IMR-90 (cell line): Measurements from ENCODE around the gene KCNQ1.

Source experiments
- BHLHE40 ChIP-seq: fragments of 150-350 bp; IDR thresholded peaks from 2 replicates; pipeline ENCODE4 v1.6.1; 2016; ENCODE audit warnings: mild to moderate bottlenecking, low read depth, low read length
- CEBPB ChIP-seq: IDR thresholded peaks from 2 replicates; pipeline ENCODE4 v1.6.1; 2012; ENCODE audit warnings: low read depth, low read length, improper control_type of control experiment
- CHD1 ChIP-seq: IDR thresholded peaks from 2 replicates; pipeline ENCODE4 v1.6.1; 2012; ENCODE audit warnings: low read depth, low read length, improper control_type of control experiment
- ELK1 ChIP-seq: fragments of 150-350 bp; IDR thresholded peaks from 2 replicates; pipeline ENCODE4 v1.6.1; 2016; ENCODE audit warnings: low read depth, mild to moderate bottlenecking, low read length, moderate library complexity, borderline replicate concordance
- MAFK ChIP-seq: IDR thresholded peaks from 2 replicates; pipeline ENCODE4 v1.6.1; 2012; ENCODE audit warnings: low read depth, low read length, improper control_type of control experiment
- MAZ ChIP-seq: IDR thresholded peaks from 2 replicates; pipeline ENCODE4 v1.6.1; 2012; ENCODE audit warnings: low read depth, mild to moderate bottlenecking, low read length, improper control_type of control experiment, moderate library complexity, borderline replicate concordance
- POLR2A ChIP-seq: IDR thresholded peaks from 2 replicates; pipeline ENCODE4 v1.6.1; 2012; ENCODE audit warnings: mild to moderate bottlenecking, low read depth, low read length
- RCOR1 ChIP-seq: IDR thresholded peaks from 2 replicates; pipeline ENCODE4 v1.6.1; 2012; ENCODE audit warnings: mild to moderate bottlenecking, low read length, improper control_type of control experiment; ENCODE audit not compliant: insufficient replicate concordance
- RFX5 ChIP-seq: IDR thresholded peaks from 2 replicates; pipeline ENCODE4 v1.8.0; 2012; ENCODE audit warnings: low read depth, mild to moderate bottlenecking, low read length, moderate library complexity
- SMC3 ChIP-seq: fragments of 150-350 bp; IDR thresholded peaks from 2 replicates; pipeline ENCODE4 v1.6.1; 2016; ENCODE audit warnings: low read depth, mild to moderate bottlenecking, antibody characterized with exemption, low read length, moderate library complexity
- USF2 ChIP-seq: fragments of 150-350 bp; IDR thresholded peaks from 2 replicates; pipeline ENCODE4 v1.6.1; 2017; ENCODE audit warnings: mild to moderate bottlenecking, antibody characterized with exemption, low read length, low read depth
- TF ChIP-seq, protein P1 (sequence below): conservative IDR thresholded peaks from 2 replicates; pipeline ENCODE4 v1.5.1; 2012; ENCODE audit warnings: mild to moderate bottlenecking, low read depth, low read length, improper control_type of control experiment

- TF ChIP-seq, protein P1, sequence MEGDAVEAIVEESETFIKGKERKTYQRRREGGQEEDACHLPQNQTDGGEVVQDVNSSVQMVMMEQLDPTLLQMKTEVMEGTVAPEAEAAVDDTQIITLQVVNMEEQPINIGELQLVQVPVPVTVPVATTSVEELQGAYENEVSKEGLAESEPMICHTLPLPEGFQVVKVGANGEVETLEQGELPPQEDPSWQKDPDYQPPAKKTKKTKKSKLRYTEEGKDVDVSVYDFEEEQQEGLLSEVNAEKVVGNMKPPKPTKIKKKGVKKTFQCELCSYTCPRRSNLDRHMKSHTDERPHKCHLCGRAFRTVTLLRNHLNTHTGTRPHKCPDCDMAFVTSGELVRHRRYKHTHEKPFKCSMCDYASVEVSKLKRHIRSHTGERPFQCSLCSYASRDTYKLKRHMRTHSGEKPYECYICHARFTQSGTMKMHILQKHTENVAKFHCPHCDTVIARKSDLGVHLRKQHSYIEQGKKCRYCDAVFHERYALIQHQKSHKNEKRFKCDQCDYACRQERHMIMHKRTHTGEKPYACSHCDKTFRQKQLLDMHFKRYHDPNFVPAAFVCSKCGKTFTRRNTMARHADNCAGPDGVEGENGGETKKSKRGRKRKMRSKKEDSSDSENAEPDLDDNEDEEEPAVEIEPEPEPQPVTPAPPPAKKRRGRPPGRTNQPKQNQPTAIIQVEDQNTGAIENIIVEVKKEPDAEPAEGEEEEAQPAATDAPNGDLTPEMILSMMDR, result no peak
- TF ChIP-seq RFX5, result no peak
- no peak for TF ChIP-seq MAZ
- TF ChIP-seq POLR2A, result no peak
- TF ChIP-seq USF2, result no peak
- no peak for TF ChIP-seq MAFK
- no peak for TF ChIP-seq BHLHE40
- no peak for TF ChIP-seq CEBPB
- no peak for TF ChIP-seq ELK1
- no peak for TF ChIP-seq SMC3
- no peak for TF ChIP-seq CHD1
- no peak for TF ChIP-seq RCOR1
These were observed 126.2 kb downstream of the KCNQ1 start for GRCh38 chr11:2570841-2571597.
